ENCODE measurements around the gene DGCR2. TPM values are rescaled to one million over a fixed set of nuclear protein-coding genes. Genes with fewer than 3 reads are reported as not detected.
"Not testable (repeated sequence)": the region's sequence is repeated elsewhere in the genome, so short reads cannot be mapped to it uniquely, and the experiment has no call there.

Gene DGCR2
- total RNA-seq, 1 donor from 2014 or later = 30.2 TPM

- not testable (repeated sequence) for DNase-seq (ENCODE audit: low read depth in 2 of 2)
Measured at GRCh38 chr22:19032898-19033567, 89.2 kb downstream of the DGCR2 start.

- DNase-seq (ENCODE audit: low read depth in 2 of 2) = not testable (repeated sequence)
Measured at GRCh38 chr22:19032156-19032785, 89.9 kb downstream of the DGCR2 start.

GRCh38 chr22:19030889-19031252, 91.3 kb downstream of the DGCR2 start:
- not testable (repeated sequence) for DNase-seq (ENCODE audit: low read depth in 2 of 2)

GRCh38 chr22:19030226-19030888, 91.9 kb downstream of the DGCR2 start:
- DNase-seq (ENCODE audit: low read depth in 2 of 2) = not testable (repeated sequence)

GRCh38 chr22:19029113-19030103, 92.8 kb downstream of the DGCR2 start:
- DNase-seq (ENCODE audit: low read depth in 2 of 2) = not testable (repeated sequence)

GRCh38 chr22:19028060-19028455, 94.2 kb downstream of the DGCR2 start:
- not testable (repeated sequence) for DNase-seq (ENCODE audit: low read depth in 2 of 2)

- DNase-seq (ENCODE audit: low read depth in 2 of 2) = not testable (repeated sequence)
Measured at GRCh38 chr22:19027371-19028059, 94.7 kb downstream of the DGCR2 start.

- DNase-seq (ENCODE audit: low read depth in 2 of 2) = not testable (repeated sequence)
Measured at GRCh38 chr22:19026080-19026479, 96.1 kb downstream of the DGCR2 start.

GRCh38 chr22:19024956-19025489, 97.2 kb downstream of the DGCR2 start:
- not testable (repeated sequence) for DNase-seq (ENCODE audit: low read depth in 2 of 2)

GRCh38 chr22:19023931-19024330, 98.3 kb downstream of the DGCR2 start:
- DNase-seq (ENCODE audit: low read depth in 2 of 2) = not testable (repeated sequence)

GRCh38 chr22:19022755-19023154, 99.5 kb downstream of the DGCR2 start:
- DNase-seq (ENCODE audit: low read depth in 2 of 2) = no peak

- no peak for DNase-seq (ENCODE audit: low read depth in 2 of 2)
Measured at GRCh38 chr22:19019679-19020032, 102.6 kb downstream of the DGCR2 start.

GRCh38 chr22:19019029-19019678, 103.1 kb downstream of the DGCR2 start:
- no peak for DNase-seq (ENCODE audit: low read depth in 2 of 2)

GRCh38 chr22:19018256-19018655, 104.0 kb downstream of the DGCR2 start:
- no peak for DNase-seq (ENCODE audit: low read depth in 2 of 2)

GRCh38 chr22:19016081-19016766, 106.0 kb downstream of the DGCR2 start:
- DNase-seq (ENCODE audit: low read depth in 2 of 2) = no peak

- DNase-seq (ENCODE audit: low read depth in 2 of 2) = no peak
Measured at GRCh38 chr22:19014886-19015285, 107.3 kb downstream of the DGCR2 start.

GRCh38 chr22:19013881-19014598, 108.2 kb downstream of the DGCR2 start:
- DNase-seq (ENCODE audit: low read depth in 2 of 2) = not testable (repeated sequence)

- DNase-seq (ENCODE audit: low read depth in 2 of 2) = not testable (repeated sequence)
Measured at GRCh38 chr22:19013411-19013810, 108.8 kb downstream of the DGCR2 start.

All from dermis microvascular lymphatic vessel endothelial cell (primary cell).